H9 (cell line): ENCODE measurements around the gene SFI1. TPM values are rescaled to one million over a fixed set of nuclear protein-coding genes. Genes with fewer than 3 reads are reported as not detected.

Experiments
- DNase-seq: peaks from one replicate; pipeline ENCODE4 v3.0.0-alpha.2; 2017
- H2AFZ ChIP-seq: one replicate; pipeline ENCODE4 v1.6.1; 2013; ENCODE audit warnings: mild to moderate bottlenecking, low read length, control low read depth, moderate library complexity
- H2AK5ac ChIP-seq: 2 replicates; pipeline ENCODE4 v1.6.1; 2013; ENCODE audit warnings: low read length, control low read depth, mixed read lengths; ENCODE audit not compliant: insufficient read length
- H2BK120ac ChIP-seq: one replicate; pipeline ENCODE4 v1.6.1; 2013; ENCODE audit warnings: low read depth, mild to moderate bottlenecking, low read length, control low read depth, inconsistent platforms; ENCODE audit not compliant: poor library complexity, severe bottlenecking
- H2BK12ac ChIP-seq: 2 replicates; pipeline ENCODE4 v1.6.1; 2013; ENCODE audit warnings: low read length, control low read depth, mixed read lengths, low read depth; ENCODE audit not compliant: insufficient read length
- H2BK15ac ChIP-seq: 2 replicates; pipeline ENCODE4 v1.6.1; 2013; ENCODE audit warnings: low read depth, low read length, control low read depth
- H2BK20ac ChIP-seq: one replicate; pipeline ENCODE4 v1.6.1; 2013; ENCODE audit warnings: low read depth, mild to moderate bottlenecking, low read length, control low read depth, inconsistent platforms; ENCODE audit not compliant: poor library complexity, severe bottlenecking
- H2BK5ac ChIP-seq: 2 replicates; pipeline ENCODE4 v1.6.1; 2013; ENCODE audit warnings: low read length, control low read depth, mixed read lengths; ENCODE audit not compliant: insufficient read length
- H3K14ac ChIP-seq: 2 replicates; pipeline ENCODE4 v1.6.1; 2013; ENCODE audit warnings: low read length, control low read depth; ENCODE audit not compliant: insufficient read depth
- H3K18ac ChIP-seq: 2 replicates; pipeline ENCODE4 v1.6.1; 2013; ENCODE audit warnings: low read depth, mild to moderate bottlenecking, mixed read lengths, low read length, control low read depth; ENCODE audit not compliant: insufficient read length
- H3K23ac ChIP-seq: 2 replicates; pipeline ENCODE4 v1.6.1; 2013; ENCODE audit warnings: low read length, control low read depth, mixed read lengths, low read depth; ENCODE audit not compliant: insufficient read length
- H3K23me2 ChIP-seq: 2 replicates; pipeline ENCODE4 v1.6.1; 2013; ENCODE audit warnings: low read depth, mild to moderate bottlenecking, mixed read lengths, low read length, control low read depth; ENCODE audit not compliant: insufficient read length, poor library complexity, severe bottlenecking
- H3K27ac ChIP-seq: 2 replicates; pipeline ENCODE4 v1.5.1; 2013; ENCODE audit warnings: low read length, control low read depth, mixed read lengths, low read depth; ENCODE audit not compliant: insufficient read length
- H3K27me3 ChIP-seq: 2 replicates; pipeline ENCODE4 v1.6.1; 2013; ENCODE audit warnings: low read length, control low read depth, inconsistent platforms; ENCODE audit not compliant: insufficient read depth
- H3K4ac ChIP-seq: 2 replicates; pipeline ENCODE4 v1.6.1; 2013; ENCODE audit warnings: low read depth, mild to moderate bottlenecking, control low read depth, inconsistent platforms, low read length, moderate library complexity
- H3K4me1 ChIP-seq: 2 replicates; pipeline ENCODE4 v1.6.1; 2013; ENCODE audit warnings: low read length, control low read depth, inconsistent platforms; ENCODE audit not compliant: insufficient read depth
- H3K4me2 ChIP-seq: 2 replicates; pipeline ENCODE4 v1.6.1; 2013; ENCODE audit warnings: low read length, control low read depth, mixed read lengths; ENCODE audit not compliant: insufficient read length, insufficient read depth
- H3K56ac ChIP-seq: 2 replicates; pipeline ENCODE4 v1.6.1; 2013; ENCODE audit warnings: low read depth, mild to moderate bottlenecking, mixed read lengths, low read length, control low read depth; ENCODE audit not compliant: insufficient read length
- H3K79me1 ChIP-seq: 2 replicates; pipeline ENCODE4 v1.6.1; 2013; ENCODE audit warnings: low read depth, mild to moderate bottlenecking, moderate library complexity, low read length, control low read depth, inconsistent platforms; ENCODE audit not compliant: insufficient read depth, poor library complexity, severe bottlenecking
- H3K79me2 ChIP-seq: 2 replicates; pipeline ENCODE4 v1.6.1; 2013; ENCODE audit warnings: low read length, control low read depth, inconsistent platforms; ENCODE audit not compliant: insufficient read depth
- H3K9ac ChIP-seq: 2 replicates; pipeline ENCODE4 v1.6.1; 2013; ENCODE audit warnings: low read length, control low read depth, mixed read lengths; ENCODE audit not compliant: insufficient read length; ENCODE audit errors: extremely low read depth
- H3K9me3 ChIP-seq: one replicate; pipeline ENCODE4 v1.6.1; 2013; ENCODE audit warnings: low read depth, low read length, inconsistent platforms; ENCODE audit not compliant: control insufficient read depth
- H3T11ph ChIP-seq: one replicate; pipeline ENCODE4 v1.6.1; 2013; ENCODE audit warnings: mild to moderate bottlenecking, low read length, control low read depth, inconsistent platforms
- H4K20me1 ChIP-seq: one replicate; pipeline ENCODE4 v1.6.1; 2013; ENCODE audit not compliant: control insufficient read depth, insufficient read length, insufficient read depth
- H4K5ac ChIP-seq: 2 replicates; pipeline ENCODE4 v1.6.1; 2013; ENCODE audit warnings: low read depth, mild to moderate bottlenecking, mixed read lengths, low read length, control low read depth; ENCODE audit not compliant: insufficient read length
- H4K8ac ChIP-seq: replicated peaks from 2 replicates; pipeline ENCODE4 v1.6.1; 2013; ENCODE audit warnings: low read length, control low read depth, mixed read lengths, low read depth; ENCODE audit not compliant: insufficient read length
- H4K91ac ChIP-seq: 2 replicates; pipeline ENCODE4 v1.6.1; 2013; ENCODE audit warnings: low read depth, mild to moderate bottlenecking, moderate library complexity, mixed read lengths, low read length, control low read depth; ENCODE audit not compliant: insufficient read length
- H3K27ac Mint-ChIP-seq, 3 experiments: 2 replicates in 2 of 3; 3 replicates in 1 of 3; pipeline ENCODE4 v1.8.0; 2020 to 2021; ENCODE audit warnings: mixed read lengths in 3 of 3, mild to moderate bottlenecking in 1 of 3, moderate library complexity in 1 of 3
- H3K27me3 Mint-ChIP-seq: 2 replicates; pipeline ENCODE4 v1.8.0; 2021; ENCODE audit warnings: low read depth, mild to moderate bottlenecking, moderate library complexity, mixed read lengths
- H3K36me3 Mint-ChIP-seq, 3 experiments: 2 replicates in 2 of 3; 3 replicates in 1 of 3; pipeline ENCODE4 v1.8.0; 2020 to 2021; ENCODE audit warnings: low read depth in 3 of 3, mixed read lengths in 3 of 3; ENCODE audit not compliant: insufficient read depth in 1 of 3
- H3K4me1 Mint-ChIP-seq, 2 experiments: 2 replicates each; pipeline ENCODE4 v1.8.0; 2020; ENCODE audit warnings: mixed read lengths in 2 of 2
- H3K4me3 Mint-ChIP-seq, 2 experiments: 2 replicates in 1 of 2; 3 replicates in 1 of 2; pipeline ENCODE4 v1.8.0; 2020 to 2021; ENCODE audit warnings: mild to moderate bottlenecking in 2 of 2, mixed read lengths in 2 of 2, moderate library complexity in 1 of 2
- H3K9me3 Mint-ChIP-seq, 2 experiments: 2 replicates in 1 of 2; 3 replicates in 1 of 2; pipeline ENCODE4 v1.8.0; 2020; ENCODE audit warnings: mild to moderate bottlenecking in 2 of 2, mixed read lengths in 2 of 2, moderate library complexity in 1 of 2
- CTCF ChIP-seq: fragments of 200-600 bp; sonication (generic); conservative IDR thresholded peaks from 3 replicates; pipeline ENCODE4 v1.8.0; 2021; ENCODE audit warnings: antibody characterized with exemption, mild to moderate bottlenecking
- WGBS: extraction: QIAGEN DNeasy Blood & Tissue Kit; methylation state at CpG from one replicate; pipeline ENCODE4 v1.1.7; 2013; ENCODE audit warnings: missing lambda C conversion rate, low lambda C conversion rate, mixed read lengths; ENCODE audit not compliant: insufficient read length; ENCODE audit errors: extremely low coverage; 5-methylcytosine and 5-hydroxymethylcytosine counted together
- total RNA-seq: library from RNA; stranded (reverse); gene quantifications from 2 replicates; pipeline ENCODE4 v1.2.1, GENCODE V29; 2021

SFI1 gene
- total RNA-seq, 1 experiment from 2014 or later: 26.4 TPM

GRCh38 chr22:31577711-31578110, 81.4 kb downstream of the SFI1 start:
- Histone ChIP-seq H3K4me1 (no peaks in the 10 kb centered on the region), H2BK120ac (no peak overlapping the region), H3K4me2 (no peak overlapping the region), H3K79me2 (no peaks in the 10 kb centered on the region), H4K91ac (no peak overlapping the region), H2BK15ac (no peak overlapping the region), H3K4ac (no peak overlapping the region), H3K18ac (no peak overlapping the region), H4K5ac (no peak overlapping the region), H2AK5ac (no peak overlapping the region), H3T11ph (no peak overlapping the region), H3K27ac (no peak overlapping the region), H3K23ac (no peak overlapping the region), H4K8ac (no peak overlapping the region), H3K23me2 (no peaks in the 10 kb centered on the region), H3K14ac (no peak overlapping the region), H3K9me3 (no peaks in the 10 kb centered on the region), H4K20me1 (no peaks in the 10 kb centered on the region), H3K56ac (no peak overlapping the region), H2BK5ac (no peak overlapping the region), H3K79me1 (no peaks in the 10 kb centered on the region), H3K9ac (no peak overlapping the region), H2AFZ (no peak overlapping the region), H2BK20ac (no peak overlapping the region), H3K27me3 (no peaks in the 10 kb centered on the region), H2BK12ac (no peak overlapping the region)
- Mint-ChIP-seq H3K27me3 (0 out of 2 replicates have a peak, but pooled peaks cover 1% of the 10 kb centered on the region), H3K4me3 (no peak overlapping the region), H3K4me1 (no peaks in the 10 kb centered on the region), H3K27ac (no peak overlapping the region), H3K36me3 (peaks cover 0 to 11% (median 0%) of the 10 kb centered on the region in 3 experiments; a peak in 3 of 7 replicates), H3K9me3 (no peaks in the 10 kb centered on the region)
- no peak for DNase-seq
- WGBS: no CpG with 5 or more reads among the region's 5 CpGs
- no peak for TF ChIP-seq CTCF
